ENCODE results near the gene GADD45B. TPM values are rescaled to one million over a fixed set of nuclear protein-coding genes. Genes with fewer than 3 reads are reported as not detected.

GADD45B gene
- total and polyA plus RNA-seq, 9 donors = 6.3 to 16.4 (median 13.3) TPM

DNA sequence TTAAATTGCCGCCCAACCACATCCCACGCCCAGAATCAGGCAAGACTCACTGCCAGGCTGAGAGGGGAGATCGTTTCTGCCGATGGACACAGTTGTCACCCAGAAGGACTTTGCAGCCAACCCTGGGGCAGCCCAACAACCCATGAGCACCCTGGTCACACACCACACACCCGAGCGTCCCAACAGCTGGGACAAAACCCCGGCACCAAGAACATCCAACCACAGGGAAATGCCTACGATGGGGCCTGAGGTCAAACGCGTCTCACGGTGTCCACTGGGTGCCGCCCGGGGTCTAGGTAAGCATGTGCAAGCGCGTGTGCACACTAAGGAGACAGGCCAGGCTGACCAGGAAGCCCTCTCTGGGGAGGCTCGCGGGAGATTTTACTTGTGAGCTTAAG is 32.1 kb upstream of the GADD45B start:
- no peak for DNase-seq
- no peak overlapping the region for H3K4me3 ChIP-seq (ENCODE audit: low read length)
- H3K4me1 ChIP-seq (ENCODE audit: control insufficient read depth, insufficient read depth, low read length) = peaks cover 30% of the 10 kb centered on the region
- H3K36me3 ChIP-seq (ENCODE audit: control insufficient read depth, insufficient read depth, low read length) = peaks cover 49% of the 10 kb centered on the region
- H3K27ac ChIP-seq (ENCODE audit: low read length) = no peak overlapping the region
- H3K27me3 ChIP-seq (ENCODE audit: control insufficient read depth, insufficient read depth, low read length) = no peaks in the 10 kb centered on the region
- no peaks in the 10 kb centered on the region for H3K9me3 ChIP-seq (replicated peaks; ENCODE audit: control insufficient read depth, low read depth, low read length)
- WGBS (ENCODE audit: insufficient coverage) = 84% methylated on average over 16 of the region's 17 CpGs

DNA sequence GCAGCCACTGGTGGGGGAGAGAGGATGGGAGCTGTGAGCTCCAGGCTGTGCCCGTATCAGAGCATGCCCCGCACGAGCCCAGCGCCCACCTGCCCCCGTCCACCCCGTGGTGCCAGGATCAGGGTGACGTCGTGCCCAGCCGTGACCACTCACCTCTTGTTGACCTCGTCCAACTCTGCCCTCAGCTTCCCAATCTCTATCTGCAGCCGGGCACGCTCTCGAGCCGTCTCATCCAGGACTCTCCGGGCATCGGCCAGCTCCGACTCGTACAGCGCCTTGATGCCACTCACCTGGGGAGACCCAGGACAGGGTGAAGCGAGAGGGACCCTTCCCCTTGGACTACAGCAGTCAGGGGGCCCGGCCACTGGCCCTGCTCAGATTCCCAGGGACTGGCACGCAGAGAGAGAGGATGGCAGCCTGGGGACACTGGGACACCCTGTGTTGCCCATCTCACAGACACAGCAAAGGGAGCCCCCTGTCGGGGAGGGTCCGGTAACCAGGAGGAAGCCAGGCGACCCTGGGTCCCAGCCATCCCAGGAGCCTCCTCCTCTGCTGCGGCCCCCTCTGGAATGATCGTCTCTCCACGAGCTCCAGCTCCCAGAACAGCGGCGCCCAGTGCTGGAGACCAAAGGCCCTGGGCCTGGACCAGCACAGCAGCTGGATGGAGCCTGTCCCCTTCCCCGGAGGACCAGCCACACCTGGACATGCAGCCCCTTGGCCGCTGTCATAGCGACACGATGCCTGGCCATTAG is 31.5 kb upstream of the GADD45B start:
- 79% methylated on average over 34 of the region's 34 CpGs for WGBS (ENCODE audit: insufficient coverage)
- no peaks in the 10 kb centered on the region for H3K27me3 ChIP-seq (ENCODE audit: control insufficient read depth, insufficient read depth, low read length)
- H3K4me3 ChIP-seq (ENCODE audit: low read length) = no peak overlapping the region
- H3K27ac ChIP-seq (ENCODE audit: low read length) = no peak overlapping the region
- DNase-seq = no peak
- H3K4me1 ChIP-seq (ENCODE audit: control insufficient read depth, insufficient read depth, low read length) = peaks cover 30% of the 10 kb centered on the region
- peaks cover 48% of the 10 kb centered on the region for H3K36me3 ChIP-seq (ENCODE audit: control insufficient read depth, insufficient read depth, low read length)
- no peaks in the 10 kb centered on the region for H3K9me3 ChIP-seq (replicated peaks; ENCODE audit: control insufficient read depth, low read depth, low read length)

DNA sequence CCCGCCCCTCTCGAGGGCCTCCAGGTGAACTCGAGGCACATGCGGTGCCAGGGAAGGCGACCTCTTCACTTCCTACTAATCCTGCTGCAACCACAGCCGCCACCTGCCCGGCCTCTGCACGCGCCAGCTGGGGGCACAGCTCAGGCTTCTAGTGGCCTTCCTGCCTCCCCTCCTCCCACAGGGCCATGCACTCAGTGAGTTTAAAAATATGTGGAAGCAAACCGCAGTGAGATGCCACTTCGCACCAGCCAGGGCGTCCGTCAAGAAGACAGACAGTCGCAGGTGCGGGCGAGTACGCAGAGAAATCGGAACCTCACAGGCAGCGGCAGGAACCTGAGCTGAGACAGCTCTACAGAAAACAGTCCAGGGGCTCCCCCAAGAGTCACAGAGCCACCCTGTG is 29.5 kb upstream of the GADD45B start:
- 49% methylated on average over 11 of the region's 19 CpGs for WGBS (ENCODE audit: insufficient coverage)
- peaks cover 30% of the 10 kb centered on the region for H3K4me1 ChIP-seq (ENCODE audit: control insufficient read depth, insufficient read depth, low read length)
- H3K27me3 ChIP-seq (ENCODE audit: control insufficient read depth, insufficient read depth, low read length) = no peaks in the 10 kb centered on the region
- no peaks in the 10 kb centered on the region for H3K9me3 ChIP-seq (replicated peaks; ENCODE audit: control insufficient read depth, low read depth, low read length)
- H3K27ac ChIP-seq (ENCODE audit: low read length) = peak overlapping the region; percentile 74
- DNase-seq = peak; percentile 91
- H3K4me3 ChIP-seq (ENCODE audit: low read length) = no peak overlapping the region
- H3K36me3 ChIP-seq (ENCODE audit: control insufficient read depth, insufficient read depth, low read length) = peaks cover 36% of the 10 kb centered on the region

DNA sequence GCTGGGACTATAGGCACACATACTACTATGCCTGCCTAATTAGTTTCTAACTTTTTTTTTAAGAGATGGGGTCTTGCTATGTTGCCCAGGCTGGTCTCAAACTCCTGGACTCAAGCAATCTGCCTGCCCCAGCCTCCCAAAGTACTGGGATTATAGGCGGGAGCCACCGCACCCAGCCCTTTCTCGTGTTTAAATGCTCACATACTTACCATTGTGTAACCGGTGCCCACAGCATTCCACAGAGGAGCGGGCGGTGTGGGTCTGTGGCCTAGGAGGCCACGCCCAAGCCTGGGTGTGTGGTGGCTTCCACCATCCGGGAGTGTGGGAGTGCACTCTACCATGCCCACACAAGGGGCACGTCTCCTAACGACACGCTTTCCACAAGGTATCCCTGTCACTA is 26.9 kb upstream of the GADD45B start:
- no peaks in the 10 kb centered on the region for H3K9me3 ChIP-seq (replicated peaks; ENCODE audit: control insufficient read depth, low read depth, low read length)
- H3K4me1 ChIP-seq (ENCODE audit: control insufficient read depth, insufficient read depth, low read length) = peaks cover 35% of the 10 kb centered on the region
- WGBS (ENCODE audit: insufficient coverage) = 100% methylated on average over 1 of the region's 11 CpGs
- H3K27ac ChIP-seq (ENCODE audit: low read length) = no peak overlapping the region
- H3K27me3 ChIP-seq (ENCODE audit: control insufficient read depth, insufficient read depth, low read length) = no peaks in the 10 kb centered on the region
- no peak for DNase-seq
- no peak overlapping the region for H3K4me3 ChIP-seq (ENCODE audit: low read length)
- peaks cover 16% of the 10 kb centered on the region for H3K36me3 ChIP-seq (ENCODE audit: control insufficient read depth, insufficient read depth, low read length)

DNA sequence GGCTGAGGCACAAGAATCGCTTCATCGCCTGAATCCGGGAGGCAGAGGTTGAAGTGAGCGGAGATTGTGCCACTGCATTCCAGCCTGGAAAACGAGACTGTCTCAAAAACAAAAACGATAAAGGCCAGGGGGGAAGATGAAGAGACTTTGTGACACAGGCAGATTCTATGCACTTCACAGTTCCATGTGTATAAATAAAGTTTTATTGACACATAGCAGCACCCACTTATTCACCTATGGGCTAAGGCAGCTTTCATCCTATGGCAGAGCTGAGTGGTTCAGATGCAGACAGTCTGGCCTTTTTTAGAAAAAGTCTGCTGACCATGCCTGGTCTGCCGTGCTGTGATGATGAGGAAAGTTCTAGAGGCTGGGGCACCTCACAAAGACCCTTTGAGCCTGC is 24.8 kb upstream of the GADD45B start:
- Histone ChIP-seq H3K27me3 (ENCODE audit: control insufficient read depth, insufficient read depth, low read length) (no peaks in the 10 kb centered on the region), H3K36me3 (ENCODE audit: control insufficient read depth, insufficient read depth, low read length) (peaks cover 7% of the 10 kb centered on the region), H3K9me3 (replicated peaks; ENCODE audit: control insufficient read depth, low read depth, low read length) (no peaks in the 10 kb centered on the region), H3K4me1 (ENCODE audit: control insufficient read depth, insufficient read depth, low read length) (peaks cover 43% of the 10 kb centered on the region), H3K4me3 (ENCODE audit: low read length) (no peak overlapping the region), H3K27ac (ENCODE audit: low read length) (no peak overlapping the region)
- WGBS (ENCODE audit: insufficient coverage) = 94% methylated on average over 5 of the region's 7 CpGs
- no peak for DNase-seq

DNA sequence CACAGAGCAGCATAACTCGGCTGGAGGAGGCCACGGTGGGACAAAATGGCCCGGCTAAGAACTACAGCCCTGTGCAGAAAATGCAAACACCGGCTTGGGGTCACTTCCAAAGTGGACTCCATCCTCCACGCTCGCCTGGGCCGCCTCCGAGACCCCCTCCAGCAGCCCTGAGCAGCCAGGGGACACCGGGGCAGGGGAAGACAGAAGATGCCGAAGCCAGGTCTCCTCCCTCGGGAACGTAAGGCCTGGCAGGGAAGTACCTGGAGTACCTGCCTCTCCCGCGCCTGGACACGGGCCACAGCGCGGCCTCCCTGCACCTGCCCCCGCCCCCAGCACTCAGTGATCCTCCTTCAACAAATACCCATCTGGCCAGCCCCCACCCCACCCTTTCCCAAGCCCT is 24.2 kb upstream of the GADD45B start:
- DNase-seq = no peak
- Histone ChIP-seq H3K4me3 (ENCODE audit: low read length) (no peak overlapping the region), H3K36me3 (ENCODE audit: control insufficient read depth, insufficient read depth, low read length) (peaks cover 7% of the 10 kb centered on the region), H3K9me3 (replicated peaks; ENCODE audit: control insufficient read depth, low read depth, low read length) (no peaks in the 10 kb centered on the region), H3K4me1 (ENCODE audit: control insufficient read depth, insufficient read depth, low read length) (peaks cover 37% of the 10 kb centered on the region), H3K27ac (ENCODE audit: low read length) (no peak overlapping the region), H3K27me3 (ENCODE audit: control insufficient read depth, insufficient read depth, low read length) (no peaks in the 10 kb centered on the region)
- WGBS (ENCODE audit: insufficient coverage) = 92% methylated on average over 18 of the region's 18 CpGs

DNA sequence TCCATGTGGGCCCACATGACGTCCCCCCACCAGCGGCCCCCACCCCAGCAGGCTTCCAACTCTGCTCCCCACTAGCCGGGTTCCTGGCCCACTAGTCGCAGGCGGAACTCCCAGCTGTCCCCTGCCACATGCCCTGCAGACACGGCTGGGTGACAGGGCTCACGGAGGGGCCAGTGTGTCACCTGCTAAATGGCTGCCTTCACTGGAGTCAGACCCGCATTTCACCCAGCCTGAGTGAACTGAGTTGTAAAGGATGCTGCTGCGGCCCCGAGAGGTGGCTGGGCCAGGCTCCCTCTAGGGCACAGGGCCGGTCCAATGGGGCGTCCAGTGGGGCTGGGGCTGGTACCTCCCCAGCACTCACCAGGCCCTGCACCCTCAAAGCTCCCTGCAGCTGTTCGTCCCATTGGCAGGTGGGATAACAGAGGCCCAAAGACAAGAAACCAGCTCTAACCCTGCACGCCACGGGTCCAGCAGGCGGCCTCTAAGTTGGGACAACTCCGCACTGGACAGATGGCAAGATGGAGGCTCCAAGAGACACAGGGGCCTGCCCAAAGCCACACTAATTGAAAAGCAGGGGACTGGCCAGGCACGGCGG is 22.4 kb upstream of the GADD45B start:
- Histone ChIP-seq H3K27ac (ENCODE audit: low read length) (peak overlapping the region; percentile 13), H3K4me3 (ENCODE audit: low read length) (no peak overlapping the region), H3K4me1 (ENCODE audit: control insufficient read depth, insufficient read depth, low read length) (peaks cover 27% of the 10 kb centered on the region), H3K9me3 (replicated peaks; ENCODE audit: control insufficient read depth, low read depth, low read length) (no peaks in the 10 kb centered on the region), H3K36me3 (ENCODE audit: control insufficient read depth, insufficient read depth, low read length) (peaks cover 7% of the 10 kb centered on the region), H3K27me3 (ENCODE audit: control insufficient read depth, insufficient read depth, low read length) (no peaks in the 10 kb centered on the region)
- DNase-seq = no peak
- 82% methylated on average over 16 of the region's 19 CpGs for WGBS (ENCODE audit: insufficient coverage)

DNA sequence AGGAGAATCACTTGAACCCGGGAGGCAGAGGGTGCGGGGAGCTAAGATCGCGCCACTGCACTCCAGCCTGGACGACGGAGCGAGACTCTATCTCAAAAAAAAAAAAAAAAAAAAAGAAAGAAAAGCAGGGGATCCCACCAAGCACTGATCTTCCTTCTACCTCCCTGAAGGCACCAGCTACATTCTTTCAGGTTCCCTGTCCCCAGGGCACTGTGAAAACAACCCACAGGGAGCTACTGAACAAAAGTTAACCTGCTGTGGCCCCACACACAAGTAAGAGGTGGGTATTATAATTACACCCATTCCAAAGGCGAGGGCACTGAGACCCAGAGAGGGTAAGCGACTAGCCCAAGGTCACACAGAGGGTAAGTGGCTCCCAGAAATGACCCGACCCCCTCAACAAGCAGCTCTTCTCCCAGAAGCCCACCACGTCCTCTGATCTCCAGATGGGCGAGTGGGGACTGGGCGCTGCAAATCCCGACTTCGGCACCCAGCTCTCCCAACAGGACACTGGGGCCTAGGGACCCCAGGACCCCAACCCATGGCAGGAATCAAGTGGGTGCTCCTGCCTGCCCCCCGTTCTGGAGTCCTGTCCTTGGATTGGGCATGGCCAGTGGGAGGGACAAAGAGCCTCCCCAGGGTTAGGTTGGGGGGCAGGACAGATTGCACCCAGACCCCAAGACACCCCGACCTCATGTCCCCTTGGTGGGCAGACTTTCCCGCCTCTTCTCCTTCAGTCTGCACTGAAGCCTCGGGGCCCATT is 21.5 kb upstream of the GADD45B start:
- 93% methylated on average over 8 of the region's 19 CpGs for WGBS (ENCODE audit: insufficient coverage)

DNA sequence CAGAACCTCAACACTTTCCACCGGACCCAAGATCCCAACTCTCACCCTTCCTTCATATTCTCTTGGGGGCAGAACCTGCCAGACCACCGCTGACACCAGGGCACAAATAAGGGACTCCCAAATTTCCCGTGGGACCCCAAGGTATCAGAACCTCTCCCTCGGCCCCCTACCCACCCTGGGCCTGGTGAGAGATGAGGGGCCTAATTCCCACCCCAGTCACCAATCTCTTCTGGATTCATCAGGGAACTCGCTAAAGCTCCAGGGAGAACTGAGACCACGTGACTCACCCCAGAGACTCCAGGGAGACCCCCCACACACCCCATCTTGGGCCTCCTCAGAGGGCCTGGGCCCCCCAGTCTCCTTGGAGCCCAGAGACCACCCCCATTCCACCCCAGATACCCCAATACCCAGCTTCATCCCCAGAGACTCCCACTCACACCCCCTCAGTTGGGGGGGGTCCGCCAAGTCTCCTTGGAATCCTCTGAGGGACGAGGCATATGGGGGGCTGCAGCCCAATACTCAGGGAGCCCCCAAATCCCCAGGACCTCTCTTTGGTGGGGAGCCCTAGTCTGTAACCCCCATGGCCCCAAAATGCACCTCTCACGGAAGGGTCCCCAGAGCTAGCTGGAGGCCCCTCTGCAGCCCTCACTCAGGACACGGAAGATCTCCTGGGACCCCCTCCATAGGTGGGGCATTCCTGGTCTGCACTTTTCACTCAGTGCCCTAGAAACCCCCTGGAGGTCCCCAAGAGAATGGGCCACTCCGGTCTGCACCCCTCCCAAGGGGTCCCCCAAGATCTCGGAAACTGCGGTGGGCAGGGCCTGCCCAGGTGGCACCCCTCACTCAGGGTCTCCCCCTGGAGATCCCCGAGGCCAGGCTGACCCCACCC is 20.7 kb upstream of the GADD45B start:
- no peaks in the 10 kb centered on the region for H3K9me3 ChIP-seq (replicated peaks; ENCODE audit: control insufficient read depth, low read depth, low read length)
- H3K4me1 ChIP-seq (ENCODE audit: control insufficient read depth, insufficient read depth, low read length) = peaks cover 27% of the 10 kb centered on the region
- H3K4me3 ChIP-seq (ENCODE audit: low read length) = peak overlapping the region; percentile 97
- WGBS (ENCODE audit: insufficient coverage) = 45% methylated on average over 9 of the region's 14 CpGs
- no peaks in the 10 kb centered on the region for H3K27me3 ChIP-seq (ENCODE audit: control insufficient read depth, insufficient read depth, low read length)
- H3K27ac ChIP-seq (ENCODE audit: low read length) = peak overlapping the region; percentile 17
- DNase-seq = no peak
- peaks cover 4% of the 10 kb centered on the region for H3K36me3 ChIP-seq (ENCODE audit: control insufficient read depth, insufficient read depth, low read length)

More for the DNA sequence above, 21.5 kb upstream of the GADD45B start:
- H3K4me3 ChIP-seq (ENCODE audit: low read length) = no peak overlapping the region
- peaks cover 4% of the 10 kb centered on the region for H3K36me3 ChIP-seq (ENCODE audit: control insufficient read depth, insufficient read depth, low read length)
- H3K9me3 ChIP-seq (replicated peaks; ENCODE audit: control insufficient read depth, low read depth, low read length) = no peaks in the 10 kb centered on the region
- H3K4me1 ChIP-seq (ENCODE audit: control insufficient read depth, insufficient read depth, low read length) = peaks cover 27% of the 10 kb centered on the region
- H3K27ac ChIP-seq (ENCODE audit: low read length) = no peak overlapping the region
- no peak for DNase-seq
- H3K27me3 ChIP-seq (ENCODE audit: control insufficient read depth, insufficient read depth, low read length) = no peaks in the 10 kb centered on the region
